OCI-LY7 (cell line): ENCODE data around the gene EFCAB13.

Experiments used
- CTCF ChIP-seq: fragments of 200-600 bp; sonication (generic); conservative IDR thresholded peaks from 2 replicates; pipeline ENCODE4 v1.5.1; 2014; ENCODE audit warnings: mild to moderate bottlenecking, antibody characterized with exemption, low read length, moderate library complexity, mixed read lengths
- EZH2phosphoT487 ChIP-seq: fragments of 200-600 bp; sonication (generic); IDR thresholded peaks from 2 replicates; pipeline ENCODE4 v1.6.1; 2018; ENCODE audit warnings: low read depth, borderline replicate concordance, mild to moderate bottlenecking, mixed run types, antibody characterized with exemption, low read length, moderate library complexity, mixed read lengths

DNA sequence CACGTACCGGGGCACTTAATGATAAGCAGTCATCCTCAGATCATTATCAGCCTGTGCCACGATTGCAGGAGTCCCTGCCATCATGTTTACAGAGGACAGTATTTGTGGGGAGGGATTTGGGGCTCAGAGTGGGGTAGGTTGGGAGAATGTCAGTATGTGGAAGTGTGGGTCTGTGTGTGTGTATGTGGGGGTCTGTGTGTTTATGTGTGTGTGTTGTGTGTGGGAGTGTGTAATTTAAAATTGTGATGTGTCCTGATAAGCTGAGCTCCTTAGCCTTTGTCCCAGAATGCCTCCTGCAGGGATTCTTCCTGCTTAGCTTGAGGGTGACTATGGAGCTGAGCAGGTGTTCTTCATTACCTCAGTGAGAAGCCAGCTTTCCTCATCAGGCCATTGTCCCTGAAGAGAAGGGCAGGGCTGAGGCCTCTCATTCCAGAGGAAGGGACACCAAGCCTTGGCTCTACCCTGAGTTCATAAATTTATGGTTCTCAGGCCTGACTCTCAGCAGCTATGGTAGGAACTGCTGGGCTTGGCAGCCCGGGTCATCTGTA, 13.5 kb upstream of the EFCAB13 start:
- no peak for TF ChIP-seq EZH2phosphoT487
- no peak for TF ChIP-seq CTCF
